ENCODE measurements around the gene ACTA2.

The ACTA2 gene

GRCh38 chr10:88896994-88897853, 55.3 kb downstream of the ACTA2 start:
- in situ Hi-C loops (cut with HindIII; ENCODE audit: low sequenced_read_pairs), result no loop called here

- in situ Hi-C loops (cut with HindIII; ENCODE audit: low sequenced_read_pairs), result no loop called here
These were observed 56.1 kb downstream of the ACTA2 start for GRCh38 chr10:88896372-88896993.

GRCh38 chr10:88895250-88895649, 57.3 kb downstream of the ACTA2 start:
- in situ Hi-C loops (cut with HindIII; ENCODE audit: low sequenced_read_pairs), result no loop called here

GRCh38 chr10:88893611-88894010, 59.0 kb downstream of the ACTA2 start:
- in situ Hi-C loops (cut with HindIII; ENCODE audit: low sequenced_read_pairs), result no loop called here

- in situ Hi-C loops (cut with HindIII; ENCODE audit: low sequenced_read_pairs), result no loop called here
These were observed 60.2 kb downstream of the ACTA2 start for GRCh38 chr10:88892222-88892967.

GRCh38 chr10:88890681-88891381, 61.7 kb downstream of the ACTA2 start:
- in situ Hi-C loops (cut with HindIII; ENCODE audit: low sequenced_read_pairs), result no loop called here

GRCh38 chr10:88889559-88890337, 62.8 kb downstream of the ACTA2 start:
- in situ Hi-C loops (cut with HindIII; ENCODE audit: low sequenced_read_pairs), result no loop called here

GRCh38 chr10:88888810-88889445, 63.6 kb downstream of the ACTA2 start:
- in situ Hi-C loops (cut with HindIII; ENCODE audit: low sequenced_read_pairs), result no loop called here

GRCh38 chr10:88886557-88886956, 66.0 kb downstream of the ACTA2 start:
- in situ Hi-C loops (cut with HindIII; ENCODE audit: low sequenced_read_pairs), result no loop called here
